KMS-11 (cell line): ENCODE measurements around the gene SRGAP1.

Experiments used
- H2AFZ ChIP-seq: fragments of 200-600 bp; sonication (generic); 2 replicates; pipeline ENCODE4 v1.6.1; 2016; ENCODE audit warnings: antibody characterized with exemption, mixed run types, low read depth
- H3K27ac ChIP-seq: fragments of 200-600 bp; sonication (generic); 2 replicates; pipeline ENCODE4 v1.6.1; 2016; ENCODE audit warnings: mild to moderate bottlenecking, mixed run types
- H3K27me3 ChIP-seq: fragments of 200-600 bp; sonication (generic); 2 replicates; pipeline ENCODE4 v1.6.1; 2017; ENCODE audit warnings: mild to moderate bottlenecking, low read depth, mixed run types, moderate library complexity; ENCODE audit not compliant: insufficient read depth
- H3K36me3 ChIP-seq: fragments of 200-600 bp; sonication (generic); 2 replicates; pipeline ENCODE4 v1.6.1; 2017; ENCODE audit warnings: mild to moderate bottlenecking, mixed run types; ENCODE audit not compliant: insufficient read depth
- H3K4me1 ChIP-seq: fragments of 200-600 bp; sonication (generic); 2 replicates; pipeline ENCODE4 v1.6.1; 2016; ENCODE audit warnings: mild to moderate bottlenecking, low read depth, mixed run types; ENCODE audit not compliant: poor library complexity, severe bottlenecking
- H3K4me2 ChIP-seq: fragments of 200-600 bp; sonication (generic); 2 replicates; pipeline ENCODE4 v1.7.0; 2016; ENCODE audit warnings: mild to moderate bottlenecking, mixed run types
- H3K4me3 ChIP-seq: fragments of 200-600 bp; sonication (generic); IDR thresholded peaks from 2 replicates; pipeline ENCODE4 v1.6.1; 2017; ENCODE audit warnings: low read depth, low read length, mixed read lengths; ENCODE audit not compliant: insufficient read depth
- H3K79me2 ChIP-seq: fragments of 200-600 bp; sonication (generic); 2 replicates; pipeline ENCODE4 v1.6.1; 2016; ENCODE audit warnings: low read depth, mixed run types; ENCODE audit not compliant: insufficient read depth
- H3K9ac ChIP-seq: fragments of 200-600 bp; sonication (generic); 2 replicates; pipeline ENCODE4 v1.6.1; 2016; ENCODE audit warnings: mild to moderate bottlenecking, mixed run types
- H4K20me1 ChIP-seq: fragments of 200-600 bp; sonication (generic); 2 replicates; pipeline ENCODE4 v1.6.1; 2016; ENCODE audit warnings: mild to moderate bottlenecking, mixed run types; ENCODE audit not compliant: insufficient read depth
- CTCF ChIP-seq: fragments of 200-600 bp; sonication (generic); conservative IDR thresholded peaks from 2 replicates; pipeline ENCODE4 v1.6.1; 2017; ENCODE audit warnings: low read depth, mild to moderate bottlenecking, antibody characterized with exemption, low read length, moderate library complexity, mixed read lengths

The SRGAP1 gene

GRCh38 chr12:64147011-64147631, 302.6 kb downstream of the SRGAP1 start:
- no peaks in the 10 kb centered on the region for H3K4me1 ChIP-seq
- H2AFZ ChIP-seq = no peak overlapping the region
- TF ChIP-seq CTCF = no peak
- no peak overlapping the region for H3K4me3 ChIP-seq
- H3K27me3 ChIP-seq = no peaks in the 10 kb centered on the region
- H4K20me1 ChIP-seq = no peaks in the 10 kb centered on the region
- no peak overlapping the region for H3K4me2 ChIP-seq
- H3K79me2 ChIP-seq = no peaks in the 10 kb centered on the region
- H3K9ac ChIP-seq = no peak overlapping the region
- no peak overlapping the region for H3K27ac ChIP-seq
- H3K36me3 ChIP-seq = no peaks in the 10 kb centered on the region

- H4K20me1 ChIP-seq = no peaks in the 10 kb centered on the region
- no peak overlapping the region for H2AFZ ChIP-seq
- no peak overlapping the region for H3K4me3 ChIP-seq
- no peaks in the 10 kb centered on the region for H3K79me2 ChIP-seq
- H3K27me3 ChIP-seq = no peaks in the 10 kb centered on the region
- no peak overlapping the region for H3K27ac ChIP-seq
- no peak overlapping the region for H3K4me2 ChIP-seq
- H3K36me3 ChIP-seq = no peaks in the 10 kb centered on the region
- no peaks in the 10 kb centered on the region for H3K4me1 ChIP-seq
- H3K9ac ChIP-seq = no peak overlapping the region
- TF ChIP-seq CTCF = no peak
These were observed 303.4 kb downstream of the SRGAP1 start for GRCh38 chr12:64147875-64148274.

- no peak overlapping the region for H3K9ac ChIP-seq
- no peaks in the 10 kb centered on the region for H4K20me1 ChIP-seq
- H3K27ac ChIP-seq = no peak overlapping the region
- no peaks in the 10 kb centered on the region for H3K4me1 ChIP-seq
- H3K4me3 ChIP-seq = no peak overlapping the region
- no peaks in the 10 kb centered on the region for H3K36me3 ChIP-seq
- H2AFZ ChIP-seq = no peak overlapping the region
- no peak for TF ChIP-seq CTCF
- H3K27me3 ChIP-seq = no peaks in the 10 kb centered on the region
- H3K4me2 ChIP-seq = no peak overlapping the region
- H3K79me2 ChIP-seq = no peaks in the 10 kb centered on the region
These were observed 310.2 kb downstream of the SRGAP1 start for GRCh38 chr12:64154677-64155076.

GRCh38 chr12:64157110-64157509, 312.6 kb downstream of the SRGAP1 start:
- Histone ChIP-seq H3K4me2 (no peak overlapping the region), H3K9ac (no peak overlapping the region), H3K36me3 (no peaks in the 10 kb centered on the region), H3K27me3 (no peaks in the 10 kb centered on the region), H3K4me1 (no peaks in the 10 kb centered on the region), H4K20me1 (no peaks in the 10 kb centered on the region), H3K4me3 (no peak overlapping the region), H2AFZ (no peak overlapping the region), H3K79me2 (no peaks in the 10 kb centered on the region), H3K27ac (no peak overlapping the region)
- TF ChIP-seq CTCF = no peak
